Vagina (tissue), 2 donors: ENCODE measurements around the gene PANK3. TPM values are rescaled to one million over a fixed set of nuclear protein-coding genes. Genes with fewer than 3 reads are reported as not detected.

Experiments
- microRNA-seq: library from miRNA; unstranded; fragments of <30 nt; microRNA quantifications from one replicate; pipeline ENCODE4, GENCODE V29; 2017; ENCODE audit warnings: borderline number of aligned reads, borderline replicate concordance
- small RNA-seq: library from RNA; depleted of rRNA; stranded (forward); fragments of <200 nt; gene quantifications from one replicate; pipeline ENCODE3, GENCODE V24; 2016
- total RNA-seq: library from RNA; depleted of rRNA; stranded (reverse); fragments of >200 nt; gene quantifications from one replicate; pipeline ENCODE4 v1.2.3, GENCODE V29; 2016

PANK3 gene
- total RNA-seq, 1 donor from 2014 or later, result 29.5 TPM

Small RNA genes within 50 kb of the gene (microRNA-seq; reads per million reads assigned to microRNA genes)
- gene MIR103A1 (not detected), gene MIR103B1 (not detected)

Small RNA genes within 50 kb of the gene (small RNA-seq; reads per million reads assigned to genes)
- not detected for gene MIR103A1

Other genes starting within 250 kb of the PANK3 start
- gene RARS1, start 92.9 kb downstream of the PANK3 start, total RNA-seq, result 62.9 TPM
- not detected for gene FBLL1, start 50.1 kb downstream of the PANK3 start, total RNA-seq